GM18519 (cell line): ENCODE measurements around the gene AUH.

Experiments
- ATAC-seq: cut with Tn5 transposase; IDR thresholded peaks from one replicate; pipeline ENCODE4 v1.9.1; 2021; ENCODE audit warnings: mild to moderate bottlenecking, moderate library complexity; ENCODE audit not compliant: unreplicated experiment, low FRiP score

Gene AUH

GRCh38 chr9:91178281-91179236, 183.2 kb downstream of the AUH start:
- ATAC-seq: no peak

GRCh38 chr9:91177661-91178280, 183.9 kb downstream of the AUH start:
- ATAC-seq: no peak

- ATAC-seq: no peak
Observed at GRCh38 chr9:91177081-91177480, 184.6 kb downstream of the AUH start.

GRCh38 chr9:91176426-91176825, 185.3 kb downstream of the AUH start:
- ATAC-seq: no peak

- no peak for ATAC-seq
Observed at GRCh38 chr9:91174772-91175171, 186.9 kb downstream of the AUH start.

GRCh38 chr9:91172329-91172728, 189.4 kb downstream of the AUH start:
- ATAC-seq: no peak

- ATAC-seq: no peak
Observed at GRCh38 chr9:91170951-91171350, 190.8 kb downstream of the AUH start.

GRCh38 chr9:91166796-91167366, 194.8 kb downstream of the AUH start:
- no peak for ATAC-seq

- ATAC-seq: no peak
Observed at GRCh38 chr9:91164724-91165520, 196.8 kb downstream of the AUH start.
